HG03025 (cell line): ENCODE measurements around the gene PDE6C.

Source experiments
- ATAC-seq: cut with Tn5 transposase; IDR thresholded peaks from one replicate; pipeline ENCODE4 v1.9.1; 2021; ENCODE audit warnings: mild to moderate bottlenecking, moderate library complexity; ENCODE audit not compliant: unreplicated experiment, low FRiP score

The PDE6C gene

GRCh38 chr10:93612311-93612710 is at the start of gene PDE6C:
Gene PDE6C (plus strand): TSS chr10:93612537. CDS start chr10:93612726, 189 bp downstream.
- no peak for ATAC-seq

GRCh38 chr10:93565446-93565845 is 46.9 kb upstream of the PDE6C start:
- ATAC-seq, result no peak

- no peak for ATAC-seq
Observed at GRCh38 chr10:93566435-93567276, 45.7 kb upstream of the PDE6C start, which contains the start of gene FFAR4. Gene FFAR4 (plus strand): TSS chr10:93566665. CDS start chr10:93566721, 56 bp downstream.

- no peak for ATAC-seq
Observed at GRCh38 chr10:93567277-93568104, 44.8 kb upstream of the PDE6C start.

- ATAC-seq, result no peak
Observed at GRCh38 chr10:93568105-93568390, 44.3 kb upstream of the PDE6C start.

GRCh38 chr10:93570383-93570782 is 42.0 kb upstream of the PDE6C start:
- no peak for ATAC-seq

GRCh38 chr10:93572606-93573005 is 39.7 kb upstream of the PDE6C start:
- no peak for ATAC-seq

GRCh38 chr10:93573051-93573909 is 39.1 kb upstream of the PDE6C start:
- no peak for ATAC-seq

GRCh38 chr10:93573924-93574323 is 38.4 kb upstream of the PDE6C start:
- no peak for ATAC-seq

GRCh38 chr10:93576888-93577287 is 35.4 kb upstream of the PDE6C start:
- ATAC-seq, result no peak

GRCh38 chr10:93577565-93577964 is 34.8 kb upstream of the PDE6C start:
- no peak for ATAC-seq

GRCh38 chr10:93579089-93579488 is 33.2 kb upstream of the PDE6C start:
- no peak for ATAC-seq

- no peak for ATAC-seq
Observed at GRCh38 chr10:93579985-93580711, 32.2 kb upstream of the PDE6C start.

- ATAC-seq, result no peak
Observed at GRCh38 chr10:93580828-93581227, 31.5 kb upstream of the PDE6C start.

- no peak for ATAC-seq
Observed at GRCh38 chr10:93584445-93584844, 27.9 kb upstream of the PDE6C start.

- ATAC-seq, result no peak
Observed at GRCh38 chr10:93589648-93590562, 22.4 kb upstream of the PDE6C start.

GRCh38 chr10:93590638-93591037 is 21.7 kb upstream of the PDE6C start:
- ATAC-seq, result no peak

GRCh38 chr10:93591065-93591808 is 21.1 kb upstream of the PDE6C start:
- ATAC-seq, result no peak
